PC-3 (cell line): ENCODE results near the gene CDC42SE2. TPM values are rescaled to one million over a fixed set of nuclear protein-coding genes. Genes with fewer than 3 reads are reported as not detected.

Source experiments
- ATAC-seq: fragments of 200-7000 bp; cut with Tn5 transposase; 2 replicates; pipeline ENCODE4 v1.9.1; 2020; ENCODE audit warnings: mild to moderate bottlenecking, moderate library complexity
- BruUV-seq: library from RNA; stranded (reverse); fragments of 400-500 nt; replicated peaks from 2 replicates; lab custom pipeline; 2021; lab: Mats Ljungman, UMichigan
- CTCF ChIA-PET: fragments of 300-600 bp; sonication (Branson Sonifier 250); formaldehyde crosslinking; loops from one replicate; lab custom pipeline; 2022; ENCODE audit warnings: antibody characterized with exemption; lab: Charles Lee
- POLR2A ChIA-PET: fragments of 300-600 bp; sonication (Branson Sonifier 250); formaldehyde crosslinking; loops from one replicate; lab custom pipeline; 2022; ENCODE audit warnings: antibody characterized with exemption; ENCODE audit not compliant: unreplicated experiment; lab: Charles Lee
- DNase-seq: peaks from one replicate; pipeline ENCODE4 v3.0.0-alpha.2; 2015
- H2AFZ ChIP-seq: fragments of 300-600 bp; sonication (generic); 2 replicates; pipeline ENCODE4 v1.6.0; 2016; ENCODE audit warnings: antibody characterized with exemption, low read length
- H3F3A ChIP-seq: fragments of 300-600 bp; sonication (generic); one replicate; pipeline ENCODE4 v1.6.0; 2017; ENCODE audit warnings: antibody characterized with exemption, low read length, control low read depth, mild to moderate bottlenecking; ENCODE audit not compliant: unreplicated experiment
- H3K27ac ChIP-seq: fragments of 300-600 bp; sonication (generic); 2 replicates; pipeline ENCODE4 v1.5.1; 2016; ENCODE audit warnings: mild to moderate bottlenecking, low read length
- H3K27me3 ChIP-seq: fragments of 300-600 bp; sonication (generic); 2 replicates; pipeline ENCODE4 v1.6.1; 2016; ENCODE audit warnings: low read length, mixed read lengths
- H3K36me3 ChIP-seq: fragments of 300-600 bp; sonication (generic); 2 replicates; pipeline ENCODE4 v1.6.1; 2016; ENCODE audit warnings: low read depth, mixed run types, low read length, mixed read lengths
- H3K4me1 ChIP-seq: fragments of 300-600 bp; sonication (generic); 2 replicates; pipeline ENCODE4 v1.5.1; 2016; ENCODE audit warnings: low read length; ENCODE audit not compliant: insufficient read depth
- H3K4me2 ChIP-seq: fragments of 300-600 bp; sonication (generic); 2 replicates; pipeline ENCODE4 v1.6.0; 2016; ENCODE audit warnings: low read length
- H3K4me3 ChIP-seq: fragments of 300-600 bp; sonication (generic); 2 replicates; pipeline ENCODE4 v1.5.1; 2016; ENCODE audit warnings: mild to moderate bottlenecking, low read length, mixed read lengths
- H3K79me2 ChIP-seq: fragments of 300-600 bp; sonication (generic); 2 replicates; pipeline ENCODE4 v1.6.1; 2017; ENCODE audit warnings: low read length, mixed read lengths
- H3K9ac ChIP-seq: fragments of 300-600 bp; sonication (generic); 2 replicates; pipeline ENCODE4 v1.6.0; 2016; ENCODE audit warnings: mild to moderate bottlenecking, low read length
- H3K9me2 ChIP-seq: fragments of 300-600 bp; sonication (generic); replicated peaks from 2 replicates; pipeline ENCODE4 v1.6.1; 2016; ENCODE audit warnings: mixed run types, low read length, mixed read lengths
- H3K9me3 ChIP-seq: fragments of 300-600 bp; sonication (generic); 2 replicates; pipeline ENCODE4 v1.6.1; 2016; ENCODE audit warnings: low read length, mixed read lengths
- H4K20me1 ChIP-seq: fragments of 300-600 bp; sonication (generic); 2 replicates; pipeline ENCODE4 v1.6.1; 2016; ENCODE audit warnings: low read length, mixed read lengths
- CTCF ChIP-seq: fragments of 300-600 bp; sonication (generic); conservative IDR thresholded peaks from 2 replicates; pipeline ENCODE4 v1.5.1; 2017; ENCODE audit warnings: antibody characterized with exemption, low read depth, mild to moderate bottlenecking, low read length
- EZH2 ChIP-seq: fragments of 300-600 bp; sonication (generic); IDR thresholded peaks from one replicate; pipeline ENCODE4 v1.6.1; 2017; ENCODE audit warnings: antibody characterized with exemption, mild to moderate bottlenecking, low read length; ENCODE audit not compliant: unreplicated experiment
- EZH2phosphoT487 ChIP-seq: fragments of 300-600 bp; sonication (generic); IDR thresholded peaks from 2 replicates; pipeline ENCODE4 v1.6.1; 2018; ENCODE audit warnings: mild to moderate bottlenecking, antibody characterized with exemption, low read length, borderline replicate concordance
- intact Hi-C: fragments of 100-400 bp; cut with micrococcal nuclease; formaldehyde crosslinking; loops from 2 replicates; pipeline ENCODE4 v1.9.0; 2023
- total RNA-seq: library from RNA; depleted of rRNA; stranded (reverse); fragments of >200 nt; gene quantifications from 2 replicates; pipeline ENCODE4 v1.2.3, GENCODE V29; 2014

The CDC42SE2 gene
- total RNA-seq, 1 experiment from 2014 or later = 13.3 TPM

DNA sequence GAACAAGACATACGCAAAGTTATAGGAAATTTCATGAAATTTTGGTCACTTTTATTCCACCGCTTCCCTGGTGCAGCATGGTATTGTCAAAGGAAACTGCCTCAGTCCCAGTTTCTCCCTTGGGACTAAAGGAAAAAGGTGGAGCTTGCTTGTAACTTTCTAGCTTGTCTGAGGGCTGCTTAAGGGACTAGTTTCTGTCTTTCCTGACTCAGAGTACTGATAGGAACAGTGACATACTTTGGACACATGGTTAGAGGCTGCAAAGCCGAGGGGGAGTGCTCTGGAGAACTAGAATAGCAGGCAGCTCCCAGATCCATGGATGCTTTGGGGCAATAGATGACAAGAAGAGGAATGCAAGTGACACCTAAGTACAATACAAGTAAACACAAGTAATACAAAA, 136.7 kb downstream of the CDC42SE2 start:
- no peaks in the 10 kb centered on the region for H3K9me2 ChIP-seq
- H3K79me2 ChIP-seq = no peaks in the 10 kb centered on the region
- H3F3A ChIP-seq = no peaks in the 10 kb centered on the region
- no peak overlapping the region for H3K9ac ChIP-seq
- H3K4me2 ChIP-seq = no peak overlapping the region
- H3K9me3 ChIP-seq = no peaks in the 10 kb centered on the region
- ChIA-PET POLR2A (no interaction called here), CTCF (no interaction called here)
- peaks cover 6% of the 10 kb centered on the region for H3K36me3 ChIP-seq
- DNase-seq (no peak), ATAC-seq (no peak)
- intact Hi-C loops = no loop called here
- H4K20me1 ChIP-seq = no peaks in the 10 kb centered on the region
- no peak overlapping the region for H3K27ac ChIP-seq
- H3K4me3 ChIP-seq = no peak overlapping the region
- no peak overlapping the region for H2AFZ ChIP-seq
- TF ChIP-seq CTCF (no peak), EZH2 (no peak), EZH2phosphoT487 (no peak)
- H3K27me3 ChIP-seq = no peaks in the 10 kb centered on the region
- H3K4me1 ChIP-seq = no peaks in the 10 kb centered on the region
- BruUV-seq = no TSS peak

DNA sequence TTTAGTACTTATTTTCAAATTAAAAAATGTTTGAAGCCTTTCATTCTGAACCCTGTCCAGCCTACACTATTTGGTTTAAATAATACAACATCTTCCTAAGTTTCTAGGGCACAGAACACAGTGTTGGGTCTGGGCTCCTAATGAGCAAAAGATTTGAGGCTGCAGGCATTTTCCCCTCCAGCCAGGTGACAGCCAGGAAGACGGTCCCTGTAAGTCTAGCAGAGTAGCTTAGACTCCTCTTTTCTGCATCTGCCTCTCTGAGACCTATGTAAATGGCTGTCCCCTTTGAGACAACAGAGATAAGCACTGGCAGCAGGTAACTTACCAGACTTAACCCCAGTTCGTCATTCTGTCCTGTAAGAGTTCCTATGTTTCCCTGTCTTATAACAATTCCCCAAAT, 141.8 kb downstream of the CDC42SE2 start:
- Histone ChIP-seq H3K36me3 (peaks cover 9% of the 10 kb centered on the region), H2AFZ (no peak overlapping the region), H3K79me2 (no peaks in the 10 kb centered on the region), H3F3A (no peaks in the 10 kb centered on the region), H3K27me3 (no peaks in the 10 kb centered on the region), H3K4me2 (no peak overlapping the region), H4K20me1 (no peaks in the 10 kb centered on the region), H3K9ac (no peak overlapping the region), H3K4me3 (no peak overlapping the region), H3K9me2 (no peaks in the 10 kb centered on the region), H3K9me3 (no peaks in the 10 kb centered on the region), H3K27ac (no peak overlapping the region), H3K4me1 (no peaks in the 10 kb centered on the region)
- intact Hi-C loops = no loop called here
- ChIA-PET CTCF (no interaction called here), POLR2A (no interaction called here)
- ATAC-seq (no peak), DNase-seq (no peak)
- TF ChIP-seq EZH2 (no peak), CTCF (no peak), EZH2phosphoT487 (no peak)
- no TSS peak for BruUV-seq

DNA sequence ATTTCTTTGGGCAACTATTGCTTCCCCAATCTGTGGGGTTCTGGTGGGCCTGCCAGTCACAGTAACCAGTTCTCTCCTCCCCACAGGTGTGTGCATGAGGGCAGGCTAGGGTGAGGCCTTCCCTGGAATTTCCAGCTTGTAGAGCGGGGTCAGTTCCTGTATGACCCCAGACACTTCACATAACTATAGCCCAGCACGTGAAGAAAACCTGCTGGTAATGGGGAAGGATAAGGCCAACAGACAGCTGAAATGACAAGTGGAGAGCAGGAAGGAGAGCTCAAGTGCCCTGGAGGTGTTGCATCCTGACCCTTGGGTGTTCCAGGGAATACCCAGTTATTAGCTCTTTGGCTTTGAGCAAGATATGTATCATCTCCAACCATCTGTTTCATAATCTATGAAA, 142.2 kb downstream of the CDC42SE2 start:
- H3K27me3 ChIP-seq = no peaks in the 10 kb centered on the region
- intact Hi-C loops = no loop called here
- ATAC-seq (no peak), DNase-seq (no peak)
- no peak for TF ChIP-seq EZH2phosphoT487
- TF ChIP-seq CTCF = no peak
- TF ChIP-seq EZH2 = no peak
- no peak overlapping the region for H3K4me3 ChIP-seq
- BruUV-seq = no TSS peak
- no peak overlapping the region for H2AFZ ChIP-seq
- ChIA-PET POLR2A (no interaction called here), CTCF (no interaction called here)
- H3K4me1 ChIP-seq = no peaks in the 10 kb centered on the region
- no peak overlapping the region for H3K4me2 ChIP-seq
- no peaks in the 10 kb centered on the region for H3K9me2 ChIP-seq
- no peaks in the 10 kb centered on the region for H3K9me3 ChIP-seq
- no peak overlapping the region for H3K9ac ChIP-seq
- no peak overlapping the region for H3K27ac ChIP-seq
- H3K79me2 ChIP-seq = no peaks in the 10 kb centered on the region
- no peaks in the 10 kb centered on the region for H3F3A ChIP-seq
- no peaks in the 10 kb centered on the region for H4K20me1 ChIP-seq
- peaks cover 9% of the 10 kb centered on the region for H3K36me3 ChIP-seq
